Measurements from ENCODE around the gene CEBPE. TPM values are rescaled to one million over a fixed set of nuclear protein-coding genes. Genes with fewer than 3 reads are reported as not detected.

The CEBPE gene
- total RNA-seq, 4 donors from 2014 or later = not detected

GRCh38 chr14:23076785-23077408 lies 42.2 kb downstream of the CEBPE start:
- Histone ChIP-seq H3K27me3 (no peaks in the 10 kb centered on the region), H3K36me3 (peaks cover 84 to 89% of the 10 kb centered on the region in 2 donors), H3K9me3 (no peaks in the 10 kb centered on the region), H3K27ac (no peak overlapping the region), H3K4me1 (peaks cover 4 to 12% of the 10 kb centered on the region in 2 donors), H3K4me3 (replicated peaks in 1 of 3) (no peak overlapping the region)
- intact Hi-C loops (cut with DNase I) = loop anchor here (5.0 kb wide), 1 partner anchor 110 kb away; no protein-coding TSS in a partner anchor
- peak; percentile 28 to 56 (median 46) for TF ChIP-seq CTCF (IDR thresholded peaks at IDR 0.05)
- TF ChIP-seq POLR2A (IDR thresholded peaks at IDR 0.05) = no peak
- 67 to 72% methylated on average over 5 of the region's 5 CpGs for WGBS, 2 donors
- DNase-seq = no peak

DNA sequence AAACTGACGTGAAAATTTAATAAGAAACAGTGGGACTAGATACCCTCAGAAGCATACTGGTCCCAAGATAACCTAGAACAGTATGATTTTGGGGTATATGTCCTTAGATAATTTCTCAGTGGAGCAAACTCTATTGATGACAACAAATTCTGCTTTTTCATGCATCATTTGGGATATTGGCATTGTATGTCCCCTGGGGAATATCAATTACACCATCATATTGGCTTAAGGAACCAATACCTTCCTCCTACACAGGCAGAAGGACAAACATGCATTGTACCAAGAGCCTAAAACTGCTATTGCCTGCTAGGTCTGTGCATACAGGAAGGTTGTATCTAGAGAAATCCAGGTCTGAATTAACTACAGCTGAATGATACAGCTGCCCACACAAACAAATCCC lies 44.1 kb downstream of the CEBPE start:
- Histone ChIP-seq H3K36me3 (peaks cover 64 to 73% of the 10 kb centered on the region in 2 donors), H3K4me1 (peaks cover 16 to 23% of the 10 kb centered on the region in 2 donors), H3K9me3 (no peaks in the 10 kb centered on the region), H3K4me3 (replicated peaks in 1 of 3) (no peak overlapping the region), H3K27ac (no peak overlapping the region), H3K27me3 (no peaks in the 10 kb centered on the region)
- no peak for DNase-seq
- TF ChIP-seq POLR2A (IDR thresholded peaks at IDR 0.05) = no peak
- no peak for TF ChIP-seq CTCF (IDR thresholded peaks at IDR 0.05)
- 88 to 92% methylated on average over 1 of the region's 1 CpG for WGBS, 2 donors
- intact Hi-C loops (cut with DNase I) = loop anchor here (5.0 kb wide), 1 partner anchor 112 kb away; no protein-coding TSS in a partner anchor

- no peak overlapping the region for H3K4me3 ChIP-seq (replicated peaks in 1 of 3)
- TF ChIP-seq CTCF (IDR thresholded peaks at IDR 0.05) (no peak), POLR2A (IDR thresholded peaks at IDR 0.05) (no peak)
- H3K27me3 ChIP-seq = no peaks in the 10 kb centered on the region
- peaks cover 16 to 20% of the 10 kb centered on the region in 2 donors for H3K4me1 ChIP-seq
- H3K36me3 ChIP-seq = peaks cover 50 to 59% of the 10 kb centered on the region in 2 donors
- H3K27ac ChIP-seq = peak overlapping the region; percentile 66 to 84 (median 69)
- no peaks in the 10 kb centered on the region for H3K9me3 ChIP-seq
- intact Hi-C loops (cut with DNase I) = no loop called here
- WGBS, 2 donors = 52% methylated on average over 5 of the region's 5 CpGs
- peak in 1 of 2 donors; percentile 28 for DNase-seq
Observed at GRCh38 chr14:23071921-23072539, 47.0 kb downstream of the CEBPE start.

DNA sequence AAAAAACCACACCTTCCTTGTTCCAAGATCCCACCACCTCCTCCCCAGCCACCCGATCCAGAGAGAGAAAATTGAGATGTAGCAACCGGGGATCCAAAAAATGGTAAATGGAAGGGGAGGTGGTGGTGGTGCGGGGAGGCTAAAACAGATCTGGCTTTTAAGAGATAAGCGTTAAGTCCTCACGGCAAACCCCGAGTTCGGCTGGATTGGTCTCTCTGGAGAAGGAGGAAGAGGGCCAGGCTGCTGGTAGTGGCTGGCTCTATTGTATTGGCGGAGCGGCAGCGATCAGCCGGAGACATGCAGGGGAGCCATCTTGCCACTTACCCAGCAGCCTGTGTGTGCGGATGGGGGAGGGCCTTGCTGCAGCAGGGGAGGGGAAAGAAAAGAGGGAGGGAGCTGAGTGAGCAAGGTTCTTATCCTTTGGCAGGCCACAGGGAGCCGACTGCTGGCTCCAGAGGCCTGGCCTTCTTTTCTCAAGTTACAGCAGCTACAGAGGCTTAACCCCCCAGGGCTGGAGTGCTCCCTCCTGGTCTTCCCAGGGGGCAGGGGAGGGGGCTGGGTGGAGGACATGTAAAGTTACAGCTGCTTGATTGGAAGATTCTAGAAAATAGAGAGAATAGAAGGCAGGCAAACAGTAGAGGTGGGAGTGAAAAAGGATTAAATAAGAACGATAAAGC lies 47.7 kb downstream of the CEBPE start:
- intact Hi-C loops (cut with DNase I) = no loop called here
- Histone ChIP-seq H3K36me3 (peaks cover 47 to 59% of the 10 kb centered on the region in 2 donors), H3K4me1 (peaks cover 16 to 20% of the 10 kb centered on the region in 2 donors)

More for the DNA sequence above, 47.7 kb downstream of the CEBPE start:
- DNase-seq = peak; percentile 89
- H3K27me3 ChIP-seq = no peaks in the 10 kb centered on the region
- H3K9me3 ChIP-seq = no peaks in the 10 kb centered on the region
- TF ChIP-seq POLR2A (IDR thresholded peaks at IDR 0.05) (peak in 1 of 2 donors; percentile 66), CTCF (IDR thresholded peaks at IDR 0.05) (no peak)
- WGBS, 2 donors = 1 to 2% methylated on average over 14 of the region's 14 CpGs
- H3K4me3 ChIP-seq (replicated peaks in 1 of 3) = peak overlapping the region; percentile 35 to 54 (median 35)
- peak overlapping the region; percentile 66 to 84 (median 69) for H3K27ac ChIP-seq
